Activated naive CD4-positive, alpha-beta T cell (primary cell): ENCODE measurements around the gene UCK2.
"Not testable (repeated sequence)": the region's sequence is repeated elsewhere in the genome, so short reads cannot be mapped to it uniquely, and the experiment has no call there.

Experiments used
- DNase-seq, 4 experiments: peaks; one replicate each; lab custom pipeline; 2025; lab: John Stamatoyannopoulos, UW

The UCK2 gene

DNA sequence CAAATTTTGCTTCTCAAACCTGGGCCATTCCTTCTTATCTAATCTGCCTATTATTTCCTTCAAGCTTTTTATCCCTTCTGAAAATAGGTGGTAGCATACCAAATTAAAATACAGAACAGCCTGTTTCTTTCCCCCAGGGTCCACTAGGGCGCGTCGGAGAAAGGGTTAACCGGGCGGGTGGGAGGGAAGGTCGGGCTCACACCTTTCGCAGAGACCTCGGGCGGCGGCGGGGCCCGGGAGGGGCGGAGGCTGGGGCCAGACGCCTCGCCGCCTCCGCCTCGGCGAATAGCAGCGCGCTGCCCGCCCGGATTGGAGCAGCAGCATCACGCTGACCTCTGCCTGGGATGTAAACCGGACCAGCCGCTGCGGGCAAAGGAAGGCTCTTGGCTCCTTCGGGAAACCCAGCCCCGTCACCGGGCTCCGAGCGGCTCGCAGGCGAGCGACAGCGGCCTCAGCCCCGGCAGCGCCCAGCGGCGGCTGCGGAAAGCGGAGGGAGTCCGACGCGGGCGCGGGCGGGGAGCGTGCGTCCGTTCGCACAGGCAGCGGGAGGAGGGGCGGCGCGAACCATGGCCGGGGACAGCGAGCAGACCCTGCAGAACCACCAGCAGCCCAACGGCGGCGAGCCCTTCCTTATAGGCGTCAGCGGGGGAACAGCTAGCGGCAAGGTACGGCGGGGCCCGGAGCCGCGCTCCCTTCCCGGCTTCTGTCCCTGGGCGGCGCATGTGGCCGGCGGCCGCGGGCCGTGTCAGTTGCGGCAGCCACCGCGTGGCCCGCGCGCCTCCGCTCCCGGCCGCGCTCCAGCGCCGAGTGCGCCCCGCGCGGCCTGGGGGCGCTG is at the start of gene UCK2:
TSS of gene UCK2 (plus strand) at position 347 of the 835 bp plus-strand sequence. CDS start at position 567, 220 bp downstream.
- peak in 3 of 4 experiments; percentile 13 to 40 (median 30) for DNase-seq

DNA sequence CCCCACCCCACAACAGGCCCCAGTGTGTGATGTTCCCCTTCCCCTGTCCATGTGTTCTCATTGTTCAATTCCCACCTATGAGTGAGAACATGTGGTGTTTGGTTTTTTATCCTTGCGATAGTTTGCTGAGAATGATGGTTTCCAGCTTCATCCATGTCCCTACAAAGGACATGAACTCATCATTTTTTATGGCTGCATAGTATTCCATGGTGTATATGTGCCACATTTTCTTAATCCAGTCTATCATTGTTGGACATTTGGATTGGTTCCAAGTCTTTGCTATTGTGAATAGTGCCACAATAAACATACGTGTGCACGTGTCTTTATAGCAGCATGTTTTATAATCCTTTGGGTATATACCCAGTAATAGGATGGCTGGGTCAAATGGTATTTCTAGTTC is 49.2 kb upstream of the UCK2 start:
- not testable (repeated sequence) for DNase-seq

DNA sequence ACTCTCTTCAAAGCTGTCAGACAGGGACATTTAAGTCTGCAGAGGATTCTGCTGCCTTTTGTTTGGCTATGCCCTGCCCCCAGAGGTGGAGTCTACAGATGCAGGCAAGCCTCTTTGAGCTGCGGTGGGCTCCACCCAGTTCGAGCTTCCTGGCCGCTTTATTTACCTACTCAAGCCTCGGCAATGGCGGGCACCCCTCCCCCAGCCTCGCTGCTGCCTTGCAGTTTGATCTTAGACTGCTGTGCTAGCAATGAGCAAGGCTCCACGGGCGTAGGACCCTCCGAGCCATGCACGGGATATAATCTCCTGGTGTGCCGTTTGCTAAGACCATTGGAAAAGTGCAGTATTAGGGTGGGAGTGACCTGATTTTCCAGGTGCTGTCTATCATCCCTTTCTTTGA is 43.9 kb upstream of the UCK2 start:
- DNase-seq, result not testable (repeated sequence)

DNA sequence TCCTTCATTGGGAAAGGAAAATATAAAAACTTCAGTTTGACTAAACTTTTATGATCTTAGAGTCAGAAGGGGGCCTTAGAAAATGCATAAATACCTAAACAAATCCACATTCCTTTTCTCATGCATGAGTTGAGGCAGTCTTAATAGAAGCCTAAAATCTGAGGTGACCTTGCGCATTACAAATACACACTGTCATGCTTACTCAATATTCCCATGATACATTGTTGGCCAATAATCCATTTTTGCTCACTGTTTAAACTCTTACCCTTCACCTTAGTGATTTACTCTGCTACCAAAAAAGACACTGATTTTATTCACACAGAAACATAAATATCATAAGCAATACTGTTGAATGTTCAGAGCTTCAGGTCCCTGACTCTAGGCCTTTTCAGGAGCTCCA is 39.7 kb upstream of the UCK2 start:
- DNase-seq, result no peak

DNA sequence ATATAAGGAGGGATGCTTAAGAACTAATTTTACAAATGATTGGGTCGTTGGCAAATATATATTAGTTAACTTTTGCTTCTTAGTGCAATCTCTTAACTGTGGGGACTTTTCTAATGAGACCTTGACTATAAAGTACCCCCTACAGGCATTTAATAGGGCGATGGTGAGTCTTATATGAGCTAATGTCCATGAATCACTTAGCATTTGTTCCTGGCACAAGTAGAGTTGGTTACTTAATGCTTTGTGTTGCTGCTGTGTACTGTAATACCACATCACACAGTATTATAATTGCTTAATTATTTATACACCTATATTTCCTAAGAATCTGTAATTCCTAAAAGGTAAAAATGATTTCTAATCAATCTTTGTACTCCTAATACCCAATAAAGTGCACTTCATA is 33.5 kb upstream of the UCK2 start:
- no peak for DNase-seq

DNA sequence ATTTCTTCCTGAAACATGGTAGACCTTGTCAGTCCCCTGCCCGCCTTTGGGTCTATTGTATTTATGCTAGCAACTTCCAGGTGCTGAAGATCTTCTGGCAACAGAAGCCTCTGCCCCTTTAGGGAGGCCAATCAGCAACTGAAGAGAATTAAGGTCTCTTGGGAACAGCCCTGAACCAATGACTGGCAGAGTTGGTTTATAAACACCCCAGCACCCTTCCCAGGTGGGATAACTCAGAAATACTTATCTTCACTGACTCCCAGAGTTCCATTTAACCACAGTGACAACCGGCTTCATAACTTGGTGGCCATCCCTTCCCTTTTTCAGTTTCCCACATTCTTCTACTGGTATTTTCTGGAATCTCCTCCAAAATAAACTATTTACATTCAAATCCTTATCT is 31.5 kb upstream of the UCK2 start:
- DNase-seq, result no peak

DNA sequence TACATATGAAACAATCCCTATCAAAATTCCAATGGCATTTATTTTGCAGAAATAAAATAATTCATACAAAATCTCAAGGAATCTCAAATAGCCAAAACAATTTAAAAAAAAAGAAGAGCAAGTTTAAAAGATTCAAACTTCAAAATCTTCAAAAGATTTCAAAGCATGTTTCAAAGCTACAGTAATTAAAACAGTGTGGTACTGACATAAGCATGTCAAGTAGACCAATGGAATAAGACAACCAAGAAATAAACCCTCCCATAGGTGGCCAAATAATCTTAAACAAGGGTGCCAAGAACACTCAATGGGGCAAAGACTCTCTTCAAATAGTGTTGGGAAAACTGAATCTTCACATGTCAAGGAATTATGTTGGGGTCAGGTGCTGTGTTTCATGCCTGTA is 28.0 kb upstream of the UCK2 start:
- no peak for DNase-seq

DNA sequence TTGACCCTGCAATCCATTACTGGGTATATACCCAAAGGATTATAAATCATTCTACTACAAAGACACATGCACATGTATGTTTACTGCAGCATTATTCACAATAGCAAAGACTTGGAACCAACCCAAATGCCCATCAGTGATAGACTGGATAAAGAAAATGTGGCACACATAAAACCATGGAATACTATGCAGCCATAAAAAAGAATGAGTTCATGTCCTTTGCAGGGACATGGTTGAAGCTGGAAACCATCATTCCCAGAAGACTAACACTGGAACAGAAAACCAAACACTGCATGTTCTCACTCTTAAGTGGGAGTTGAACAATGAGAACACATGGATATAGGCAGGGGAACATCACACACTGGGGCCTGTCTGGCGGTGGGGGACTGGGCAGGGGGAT is 22.9 kb upstream of the UCK2 start:
- DNase-seq, result not testable (repeated sequence)

DNA sequence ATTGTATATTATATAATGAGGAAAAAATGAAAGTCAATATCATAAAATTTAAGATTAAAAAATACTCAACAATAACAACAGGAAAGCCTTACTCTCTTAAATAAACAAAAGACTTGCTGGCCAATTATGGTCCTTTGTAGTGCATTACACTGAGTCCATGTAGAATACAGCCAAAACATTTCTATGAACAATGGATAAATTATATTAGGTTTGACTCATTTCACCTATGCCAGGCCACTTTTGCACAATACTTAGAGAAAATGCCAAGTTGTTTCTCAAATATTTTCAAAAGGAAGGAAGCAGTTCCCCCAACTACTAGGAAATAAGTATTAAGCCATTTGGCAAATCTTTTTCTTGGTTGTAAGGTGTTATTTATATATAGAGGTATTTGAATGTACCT is 19.8 kb upstream of the UCK2 start:
- DNase-seq, result no peak

DNA sequence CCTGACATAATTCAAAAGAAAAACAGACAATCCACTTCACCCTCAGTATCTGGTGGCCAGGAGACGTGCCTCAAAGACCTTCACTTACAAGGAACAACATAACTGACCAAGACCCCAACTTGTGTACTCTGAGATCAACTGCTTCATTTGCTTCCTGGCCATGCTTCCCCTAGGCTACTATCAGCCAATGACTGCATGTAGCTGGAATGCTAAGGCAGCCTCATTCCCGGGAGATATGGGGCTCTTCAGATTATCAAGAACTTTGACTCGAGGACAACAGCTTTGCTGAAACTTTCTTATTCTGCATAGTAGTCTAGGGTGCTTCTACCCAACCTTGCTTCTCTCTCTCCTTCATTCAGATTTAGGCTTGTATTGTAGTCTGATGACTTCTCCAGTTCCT is 11.7 kb upstream of the UCK2 start:
- no peak for DNase-seq

DNA sequence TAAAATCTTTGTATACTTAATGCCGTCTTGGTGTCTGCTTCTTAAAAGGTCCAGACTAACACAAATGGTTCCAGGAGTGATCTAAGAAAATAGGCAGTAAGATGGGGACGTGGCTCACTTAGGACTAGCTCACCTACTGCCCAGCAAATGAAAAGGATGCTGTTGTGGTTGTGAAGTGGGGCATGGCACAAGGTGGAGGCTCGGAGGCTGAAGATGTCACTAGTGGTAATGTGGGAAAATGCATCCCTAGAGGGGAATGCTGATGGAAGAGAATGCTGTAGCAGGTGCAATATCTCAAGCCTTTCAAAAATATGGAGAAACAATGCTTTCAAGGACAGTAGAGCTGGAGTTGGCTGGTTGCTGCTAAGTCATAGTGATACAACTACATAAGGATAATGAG is 11.3 kb upstream of the UCK2 start:
- no peak for DNase-seq

DNA sequence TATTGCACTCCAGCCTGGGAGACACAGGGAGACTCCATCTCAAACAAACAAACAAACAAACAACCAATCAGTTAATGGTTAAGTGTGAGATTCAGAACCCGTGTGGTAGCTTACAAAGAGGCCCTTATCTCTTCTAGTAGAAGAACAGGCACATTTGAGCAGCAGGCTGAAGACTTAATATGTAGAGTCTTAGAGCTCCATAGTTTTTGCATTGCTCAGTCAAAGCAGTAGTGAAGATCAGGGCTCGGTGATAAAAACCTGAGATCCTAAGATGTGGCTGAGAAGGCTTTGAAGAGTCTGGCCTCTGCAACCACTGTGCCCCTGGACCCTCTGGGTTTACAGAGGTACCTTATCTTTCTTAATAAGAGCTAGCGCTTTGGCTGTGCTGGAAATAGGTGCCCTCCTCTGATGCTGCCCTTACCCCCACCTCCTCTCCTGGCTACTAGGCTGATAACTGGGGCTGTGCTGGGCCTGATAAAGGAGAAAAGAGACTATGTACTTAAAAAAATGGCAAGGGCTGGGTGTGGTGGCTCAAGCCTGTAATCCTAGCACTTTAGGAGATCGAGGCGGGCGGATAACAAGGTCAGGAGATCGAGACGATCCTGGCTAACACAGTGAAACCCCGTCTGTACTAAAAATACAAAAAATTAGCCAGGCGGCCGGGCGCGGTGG is 10.5 kb upstream of the UCK2 start:
- no peak for DNase-seq

DNA sequence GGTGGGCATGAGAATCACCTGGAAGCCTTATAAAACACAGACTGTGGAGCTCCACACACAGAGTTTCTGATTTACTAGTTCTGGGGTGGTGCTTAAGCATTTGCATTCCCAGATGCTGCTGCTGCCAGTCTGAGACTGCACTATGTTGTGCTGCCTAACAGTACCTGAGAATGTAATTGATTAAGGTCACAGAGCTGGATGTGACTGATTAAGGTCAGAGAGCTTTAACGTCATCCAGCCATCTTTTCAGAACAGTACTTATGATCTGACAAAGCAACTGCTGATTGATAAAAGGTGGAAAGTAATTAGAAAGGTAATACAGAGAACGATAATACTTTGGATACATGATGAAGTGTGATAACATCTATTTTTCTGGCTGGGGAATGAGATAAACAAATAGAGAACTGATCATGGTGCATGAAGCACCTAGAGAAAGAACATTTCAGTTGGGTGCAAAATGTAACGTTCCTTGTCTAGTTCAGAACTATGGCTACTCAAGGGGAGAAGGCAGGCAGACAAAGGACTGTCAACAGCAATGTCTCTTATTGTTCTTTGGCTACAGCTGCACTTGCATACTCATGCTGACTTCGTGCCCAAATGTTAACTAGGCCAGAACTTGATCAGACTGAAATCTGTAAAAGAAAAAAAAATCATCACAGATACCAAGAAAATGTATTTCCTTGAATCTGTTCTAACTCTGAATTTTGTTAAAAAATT is 3.7 kb upstream of the UCK2 start:
- DNase-seq, result no peak

DNA sequence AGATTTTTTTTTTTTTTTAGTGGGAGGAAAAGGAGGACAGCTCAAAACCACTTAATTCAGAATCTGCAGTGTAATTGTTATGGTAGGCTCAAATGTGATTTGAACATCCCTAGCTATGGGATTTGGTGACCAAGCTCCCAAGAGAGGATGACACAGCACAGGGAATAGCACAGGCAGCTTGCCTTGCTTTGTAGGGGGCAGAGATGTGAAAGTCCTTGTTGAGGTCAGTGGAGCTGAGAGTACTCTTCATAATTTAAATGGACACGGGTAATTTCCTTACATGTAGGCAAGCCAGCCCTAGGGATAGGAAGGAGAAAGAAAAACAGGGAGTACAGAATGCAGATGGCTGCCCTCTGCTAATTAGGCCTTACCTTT is 3.2 kb upstream of the UCK2 start:
- no peak for DNase-seq

DNA sequence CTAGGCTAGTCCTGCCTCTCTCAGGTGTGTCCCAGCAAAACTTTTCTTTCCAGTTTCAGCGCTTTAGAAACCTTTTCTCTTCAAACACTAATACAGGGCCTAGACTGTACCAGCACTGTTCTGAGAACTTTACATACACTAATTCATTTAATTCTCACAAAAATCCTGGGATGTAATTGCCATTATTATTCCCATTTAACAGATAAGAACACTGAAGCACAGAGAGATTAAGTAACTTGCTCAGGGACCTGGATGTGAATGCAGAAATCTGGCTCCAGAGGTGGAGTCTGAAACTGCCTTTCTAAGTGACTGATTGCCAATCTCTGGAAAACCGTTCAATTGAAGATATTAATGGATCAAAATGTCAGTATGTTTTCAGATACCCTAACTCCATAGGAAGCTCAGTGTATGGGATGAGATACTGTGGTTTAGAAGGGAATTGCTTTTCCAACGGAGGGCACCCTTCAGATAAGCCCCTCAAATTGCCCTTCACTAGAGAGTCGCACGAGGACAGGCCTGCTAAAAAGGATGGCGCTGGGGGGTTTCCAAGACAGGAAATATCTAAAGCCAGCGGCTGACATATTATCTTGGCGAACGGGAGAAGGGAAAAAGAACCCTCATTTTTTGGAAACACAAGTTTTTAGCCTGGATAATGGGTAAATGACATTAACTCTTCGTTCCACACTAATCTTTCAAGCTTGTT is 698 bp upstream of the UCK2 start:
- no peak for DNase-seq

DNA sequence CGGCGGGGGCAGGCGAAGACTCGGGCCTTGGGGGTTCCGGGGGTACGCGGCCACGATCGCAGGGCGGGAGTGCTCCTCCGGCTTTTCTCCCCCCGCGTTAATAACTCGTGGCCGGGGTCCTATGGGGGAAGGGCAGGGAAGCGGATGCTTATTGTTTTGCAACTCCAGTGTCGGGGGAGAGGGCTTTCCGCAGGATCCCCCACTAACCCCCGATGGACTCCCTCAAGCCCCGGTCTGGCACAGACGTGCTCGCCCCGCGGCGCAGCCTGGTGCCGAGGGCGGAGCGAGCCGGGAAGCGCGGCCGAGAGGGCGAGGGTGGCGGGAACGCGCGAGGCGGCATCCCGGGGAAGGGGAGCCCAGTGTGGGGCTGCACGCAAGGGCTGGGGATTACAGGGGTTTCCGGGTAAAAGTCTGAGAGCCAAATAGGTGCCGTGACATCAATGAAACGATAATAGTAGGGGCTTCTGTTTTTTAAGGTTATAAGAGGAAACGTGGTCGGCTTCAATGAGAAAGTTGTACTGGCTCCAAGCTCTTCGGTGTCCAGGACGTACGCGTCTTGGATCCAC is 772 bp downstream of the UCK2 start:
- DNase-seq, result peak in 2 of 4 experiments; percentile 13 to 21

DNA sequence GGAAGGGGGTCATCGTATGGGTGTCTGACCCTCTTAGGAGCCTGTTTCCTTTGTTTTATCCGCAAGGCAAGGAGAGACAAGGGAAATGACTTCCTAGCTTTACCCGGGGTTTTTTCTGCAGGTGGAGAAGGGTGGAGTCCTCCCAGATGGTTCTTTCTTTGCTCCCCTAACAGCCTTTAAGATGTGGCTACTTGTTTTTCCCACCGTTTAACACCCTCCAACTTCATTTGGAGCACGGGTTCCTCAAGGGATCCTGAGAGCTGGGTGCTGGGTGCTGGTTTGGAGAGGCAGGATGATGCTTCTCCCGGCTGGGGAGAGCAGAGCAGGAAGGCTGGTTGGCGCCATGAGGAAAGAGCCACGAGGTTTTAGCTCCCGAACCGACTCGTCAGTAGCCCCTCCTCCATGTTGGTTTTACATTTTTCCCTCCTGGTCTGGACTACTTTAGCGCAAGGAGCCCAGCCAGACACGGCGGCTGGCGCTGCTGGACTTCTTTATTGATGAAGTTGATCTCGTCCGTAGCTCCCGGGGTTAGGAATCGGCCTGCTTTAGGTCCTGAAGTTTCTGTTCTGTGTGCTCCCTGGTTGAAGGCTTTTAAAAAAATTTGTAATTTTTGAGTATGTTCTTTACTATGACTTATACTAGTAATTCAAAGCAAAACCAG is 1.4 kb downstream of the UCK2 start:
- no peak for DNase-seq

DNA sequence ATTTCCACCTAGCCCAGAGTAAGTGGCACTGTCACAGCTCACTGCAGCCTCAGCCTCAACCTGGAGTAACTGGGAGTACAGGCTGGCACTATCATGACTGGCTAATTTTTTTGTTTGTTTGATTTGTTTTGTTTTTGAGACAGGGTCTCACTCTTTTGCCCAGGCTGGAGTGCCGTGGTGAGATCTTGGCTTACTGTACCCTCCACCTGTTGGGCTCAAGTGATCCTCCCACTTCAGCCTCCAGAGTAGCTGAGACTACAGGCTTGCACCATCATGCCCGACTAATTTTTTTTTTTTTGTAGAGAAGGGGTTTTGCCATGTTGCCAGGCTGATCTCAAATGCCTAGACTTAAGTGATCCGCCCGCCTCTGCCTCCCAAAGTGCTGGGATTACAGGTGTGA is 2.5 kb downstream of the UCK2 start:
- DNase-seq, result no peak

DNA sequence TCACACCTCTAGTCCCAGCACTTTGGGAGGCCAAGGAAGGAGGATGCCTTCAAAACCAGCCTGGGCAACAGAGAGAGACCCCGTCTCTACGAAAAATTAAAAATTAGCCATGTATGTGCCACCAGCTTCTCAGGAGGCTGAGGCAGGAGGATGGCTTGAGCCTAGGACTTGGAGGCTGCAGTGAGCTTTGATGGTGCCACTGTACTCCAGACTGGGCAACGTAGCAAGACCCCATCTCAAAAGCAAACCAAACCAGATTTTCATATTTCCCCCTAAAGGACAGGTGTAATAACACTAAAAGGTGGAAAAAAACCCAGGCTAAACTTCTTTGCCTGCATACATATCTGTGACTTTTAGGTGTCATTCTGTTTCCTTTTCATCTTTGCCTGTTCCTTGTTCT is 3.7 kb downstream of the UCK2 start:
- DNase-seq, result no peak

DNA sequence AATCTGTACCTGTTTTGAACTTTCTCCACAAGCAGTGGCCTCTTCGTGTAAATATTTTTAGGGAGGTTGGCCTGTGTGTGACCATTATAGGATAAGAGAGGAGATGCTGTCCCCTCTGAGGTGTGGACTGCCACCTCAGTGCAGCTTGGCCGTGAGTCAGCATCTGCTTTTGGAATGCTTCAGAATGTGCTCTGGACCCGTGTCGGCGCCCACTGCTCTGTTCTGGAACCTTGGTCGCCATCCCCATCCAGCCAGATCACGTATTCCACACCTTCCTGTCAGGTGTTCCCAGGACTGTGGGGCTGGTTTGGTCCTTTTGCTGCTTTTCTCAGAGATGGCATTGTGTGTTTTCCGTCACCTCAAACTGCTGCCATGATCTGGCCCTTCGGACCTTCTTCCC is 5.5 kb downstream of the UCK2 start:
- DNase-seq, result no peak

DNA sequence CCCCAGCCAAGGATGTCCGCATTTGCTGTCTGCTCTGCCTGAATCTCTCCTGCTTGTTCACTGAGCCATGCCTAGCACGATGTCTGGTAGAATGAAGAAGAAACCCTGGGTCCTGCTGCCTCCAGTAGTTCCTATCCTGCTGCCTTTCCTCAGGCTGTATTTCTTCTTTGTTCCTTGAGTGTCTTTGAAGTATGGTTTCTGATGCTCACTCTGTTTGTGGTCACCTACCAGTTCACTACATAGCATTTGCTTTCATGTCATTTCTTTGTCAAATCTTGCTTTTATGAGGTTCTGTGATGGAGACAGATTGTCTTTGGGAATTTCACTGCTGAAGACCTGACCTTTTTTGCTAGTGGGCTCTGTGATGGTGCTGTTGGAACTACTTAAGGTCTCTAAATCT is 5.9 kb downstream of the UCK2 start:
- DNase-seq, result no peak

DNA sequence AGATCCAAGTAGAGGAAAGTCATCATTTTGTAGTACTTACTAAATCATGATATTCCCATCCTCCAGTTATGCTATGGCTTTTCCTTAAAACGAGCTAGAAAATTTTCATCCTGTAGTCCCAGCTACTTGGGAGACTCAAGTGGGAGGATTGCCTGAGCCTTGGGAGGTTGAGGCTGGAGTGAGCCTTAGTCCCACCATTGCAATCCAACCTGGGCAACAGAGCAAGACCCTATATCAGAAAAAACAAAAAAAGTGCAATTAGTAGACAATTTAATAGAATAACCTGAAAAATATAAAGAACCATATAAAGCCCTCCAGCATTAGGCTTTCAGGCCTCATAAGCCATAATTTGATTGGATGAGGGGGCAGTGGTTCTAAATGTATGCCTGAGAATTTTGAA is 6.8 kb downstream of the UCK2 start:
- no peak for DNase-seq
